HAP-1 (cell line): ENCODE data around the gene CALCOCO1.

Experiments
- DNase-seq, 2 experiments: peaks; one replicate each; pipeline ENCODE4 v3.0.0-alpha.2; 2016 to 2020; ENCODE audit warnings: low spot score in 2 of 2
- H3K27me3 ChIP-seq: fragments of 250-450 bp; sonication (Bioruptor Pico); 2 replicates; pipeline ENCODE4 v1.5.1; 2020; ENCODE audit warnings: low read depth, mild to moderate bottlenecking, moderate library complexity
- H3K36me3 ChIP-seq: fragments of 250-450 bp; sonication (Bioruptor Pico); replicated peaks from 2 replicates; pipeline ENCODE4 v1.5.1; 2020; ENCODE audit warnings: mild to moderate bottlenecking
- H3K4me1 ChIP-seq: fragments of 250-450 bp; sonication (Bioruptor Pico); 2 replicates; pipeline ENCODE4 v1.5.1; 2020; ENCODE audit warnings: mild to moderate bottlenecking
- H3K4me3 ChIP-seq: fragments of 250-450 bp; sonication (Bioruptor Pico); 2 replicates; pipeline ENCODE4 v1.5.1; 2020; ENCODE audit warnings: mild to moderate bottlenecking, moderate library complexity
- H3K9me3 ChIP-seq: fragments of 250-450 bp; sonication (Bioruptor Pico); 2 replicates; pipeline ENCODE4 v1.5.1; 2020; ENCODE audit warnings: mild to moderate bottlenecking, moderate library complexity
- in situ Hi-C: fragments of 300-500 bp; cut with MboI; formaldehyde crosslinking; loops from 3 replicates; pipeline ENCODE4 v1.14.3; 2020; ENCODE audit warnings: low sequenced_read_pairs, inconsistent platforms, mixed read lengths

The CALCOCO1 gene

DNA sequence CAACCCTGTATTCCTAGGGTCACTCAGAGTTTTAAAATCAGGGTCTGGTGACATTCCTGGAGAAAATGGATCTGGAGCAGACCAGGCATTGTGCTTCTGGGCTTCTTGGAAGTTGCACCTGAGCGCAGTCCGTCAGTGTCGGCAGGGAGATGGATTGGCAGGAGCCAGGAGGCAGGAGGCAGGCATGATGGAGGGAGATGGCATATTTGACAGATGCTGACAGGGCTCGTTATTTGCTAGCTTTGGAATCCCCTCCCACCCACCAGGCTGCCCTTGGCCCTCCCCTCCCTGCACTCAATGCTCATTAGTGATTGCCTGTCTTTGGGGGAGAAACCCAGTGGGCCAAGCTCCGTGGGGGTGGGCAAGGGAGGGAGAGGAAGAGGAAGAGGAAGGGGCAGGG lies 19.8 kb upstream of the CALCOCO1 start:
- no peaks in the 10 kb centered on the region for H3K36me3 ChIP-seq
- no peak for DNase-seq
- peaks cover 33% of the 10 kb centered on the region for H3K27me3 ChIP-seq
- H3K9me3 ChIP-seq = no peaks in the 10 kb centered on the region
- no peak overlapping the region for H3K4me3 ChIP-seq
- peaks cover 6% of the 10 kb centered on the region for H3K4me1 ChIP-seq
- in situ Hi-C loops = no loop called here

GRCh38 chr12:53746592-53747092 lies 19.4 kb upstream of the CALCOCO1 start:
- no peaks in the 10 kb centered on the region for H3K9me3 ChIP-seq
- in situ Hi-C loops = no loop called here
- H3K4me1 ChIP-seq = peaks cover 3% of the 10 kb centered on the region
- no peaks in the 10 kb centered on the region for H3K36me3 ChIP-seq
- H3K27me3 ChIP-seq = peaks cover 29% of the 10 kb centered on the region
- H3K4me3 ChIP-seq = no peak overlapping the region
- DNase-seq = peak; percentile 82 to 95

- Histone ChIP-seq H3K9me3 (no peaks in the 10 kb centered on the region), H3K27me3 (peaks cover 17% of the 10 kb centered on the region), H3K4me1 (no peaks in the 10 kb centered on the region; the same call in 1 of the 2 replicates), H3K4me3 (no peak overlapping the region), H3K36me3 (no peaks in the 10 kb centered on the region)
- in situ Hi-C loops = loop anchor here (5.0 kb wide), 1 partner anchor 42 kb away; no protein-coding TSS in a partner anchor
- no peak for DNase-seq
Measured at GRCh38 chr12:53744751-53745150, 17.5 kb upstream of the CALCOCO1 start.

- Histone ChIP-seq H3K4me3 (no peak overlapping the region), H3K4me1 (no peaks in the 10 kb centered on the region; the same call in 1 of the 2 replicates), H3K36me3 (no peaks in the 10 kb centered on the region), H3K27me3 (peaks cover 23% of the 10 kb centered on the region), H3K9me3 (no peaks in the 10 kb centered on the region)
- no peak for DNase-seq
- in situ Hi-C loops = loop anchor here (5.0 kb wide), 1 partner anchor 42 kb away; no protein-coding TSS in a partner anchor
Measured at GRCh38 chr12:53744130-53744441, 16.8 kb upstream of the CALCOCO1 start.

- H3K36me3 ChIP-seq = no peaks in the 10 kb centered on the region
- no peaks in the 10 kb centered on the region for H3K9me3 ChIP-seq
- in situ Hi-C loops = loop anchor here (5.0 kb wide), 1 partner anchor 41 kb away; no protein-coding TSS in a partner anchor
- peaks cover 26% of the 10 kb centered on the region for H3K27me3 ChIP-seq
- DNase-seq = peak; percentile 66 to 75
- H3K4me1 ChIP-seq = no peaks in the 10 kb centered on the region; the same call in 1 of the 2 replicates
- peak overlapping the region; percentile 1; the same call in 1 of the 2 replicates for H3K4me3 ChIP-seq
Measured at GRCh38 chr12:53743266-53744129, 16.2 kb upstream of the CALCOCO1 start.

DNA sequence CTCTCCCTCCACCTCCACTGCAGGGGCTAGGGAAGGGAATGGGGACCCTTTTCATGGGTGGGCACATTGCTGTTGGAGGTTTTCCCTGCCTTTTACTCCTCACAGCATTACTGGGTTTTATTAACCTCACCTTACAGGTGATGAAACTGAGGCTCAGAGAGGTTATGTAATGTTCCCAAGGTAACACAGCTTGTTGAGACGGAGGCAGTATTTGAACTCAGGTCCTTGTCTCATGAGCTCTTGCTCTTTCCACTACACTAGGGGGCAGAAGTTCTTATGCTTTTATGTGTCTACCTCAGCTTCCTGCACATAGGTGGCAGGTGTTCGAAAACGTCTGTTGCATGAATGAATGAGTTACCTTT lies 12.9 kb upstream of the CALCOCO1 start:
- H3K36me3 ChIP-seq = no peaks in the 10 kb centered on the region
- H3K4me3 ChIP-seq = no peak overlapping the region
- peaks cover 40% of the 10 kb centered on the region for H3K27me3 ChIP-seq
- in situ Hi-C loops = loop anchor here (5.0 kb wide), 1 partner anchor 38 kb away; no protein-coding TSS in a partner anchor
- DNase-seq = no peak
- no peaks in the 10 kb centered on the region; the same call in 1 of the 2 replicates for H3K4me1 ChIP-seq
- no peaks in the 10 kb centered on the region for H3K9me3 ChIP-seq

- Histone ChIP-seq H3K27me3 (peaks cover 37% of the 10 kb centered on the region), H3K36me3 (no peaks in the 10 kb centered on the region), H3K9me3 (no peaks in the 10 kb centered on the region), H3K4me3 (no peak overlapping the region), H3K4me1 (no peaks in the 10 kb centered on the region; the same call in 1 of the 2 replicates)
- in situ Hi-C loops = loop anchor here (5.0 kb wide), 1 partner anchor 37 kb away; no protein-coding TSS in a partner anchor
- DNase-seq = peak in 1 of 2 experiments; percentile 37
Measured at GRCh38 chr12:53739214-53740129, 12.2 kb upstream of the CALCOCO1 start.

DNA sequence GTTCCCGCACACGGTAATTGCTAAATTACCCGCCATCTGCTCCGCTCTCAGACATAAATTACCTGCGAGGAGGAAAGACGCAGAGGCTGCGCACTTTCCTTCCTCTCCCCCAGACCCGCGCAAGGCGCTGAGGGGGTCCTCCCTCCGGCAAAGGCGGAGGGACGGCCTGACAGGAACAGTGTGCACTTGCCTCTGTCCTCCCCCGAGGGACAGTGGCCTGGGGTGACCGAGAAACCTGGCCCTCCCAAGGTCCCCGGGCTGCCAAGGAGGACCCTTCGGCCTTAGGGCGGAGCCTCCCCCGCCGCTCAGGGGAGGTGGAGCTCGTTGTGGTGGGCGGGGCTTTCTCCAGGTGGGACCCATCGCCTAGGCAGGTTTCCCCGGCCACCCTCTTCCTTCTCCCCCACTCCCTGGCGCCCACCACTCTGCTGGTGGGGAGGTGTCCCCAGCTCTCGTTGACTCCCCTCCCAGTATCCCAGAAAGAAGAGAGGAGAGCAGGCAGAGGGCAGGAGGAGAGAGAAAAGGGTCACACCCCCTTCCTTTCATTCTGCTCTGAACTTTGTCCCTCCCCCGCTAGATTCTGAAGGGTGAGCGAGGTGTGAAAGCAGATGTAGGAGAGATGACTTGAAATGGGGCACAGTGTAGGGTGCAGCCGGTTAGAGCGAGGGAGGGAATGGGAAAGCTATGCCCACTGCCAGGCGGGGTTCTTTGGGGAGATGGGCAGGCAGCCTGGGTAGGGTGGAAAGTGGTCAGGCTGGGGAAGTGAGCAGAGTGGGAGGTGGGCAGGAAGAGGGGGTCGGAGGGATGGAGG lies 11.4 kb upstream of the CALCOCO1 start:
- in situ Hi-C loops = no loop called here
- DNase-seq = peak in 1 of 2 experiments; percentile 41
- Histone ChIP-seq H3K9me3 (no peaks in the 10 kb centered on the region), H3K27me3 (peaks cover 33% of the 10 kb centered on the region), H3K36me3 (no peaks in the 10 kb centered on the region), H3K4me1 (no peaks in the 10 kb centered on the region; the same call in none of the 2 replicates), H3K4me3 (no peak overlapping the region)

- H3K27me3 ChIP-seq = peaks cover 35% of the 10 kb centered on the region
- H3K4me1 ChIP-seq = peaks cover 4% of the 10 kb centered on the region
- DNase-seq = no peak
- H3K36me3 ChIP-seq = no peaks in the 10 kb centered on the region
- in situ Hi-C loops = no loop called here
- no peak overlapping the region for H3K4me3 ChIP-seq
- no peaks in the 10 kb centered on the region for H3K9me3 ChIP-seq
Measured at GRCh38 chr12:53737951-53738405, 10.7 kb upstream of the CALCOCO1 start.

DNA sequence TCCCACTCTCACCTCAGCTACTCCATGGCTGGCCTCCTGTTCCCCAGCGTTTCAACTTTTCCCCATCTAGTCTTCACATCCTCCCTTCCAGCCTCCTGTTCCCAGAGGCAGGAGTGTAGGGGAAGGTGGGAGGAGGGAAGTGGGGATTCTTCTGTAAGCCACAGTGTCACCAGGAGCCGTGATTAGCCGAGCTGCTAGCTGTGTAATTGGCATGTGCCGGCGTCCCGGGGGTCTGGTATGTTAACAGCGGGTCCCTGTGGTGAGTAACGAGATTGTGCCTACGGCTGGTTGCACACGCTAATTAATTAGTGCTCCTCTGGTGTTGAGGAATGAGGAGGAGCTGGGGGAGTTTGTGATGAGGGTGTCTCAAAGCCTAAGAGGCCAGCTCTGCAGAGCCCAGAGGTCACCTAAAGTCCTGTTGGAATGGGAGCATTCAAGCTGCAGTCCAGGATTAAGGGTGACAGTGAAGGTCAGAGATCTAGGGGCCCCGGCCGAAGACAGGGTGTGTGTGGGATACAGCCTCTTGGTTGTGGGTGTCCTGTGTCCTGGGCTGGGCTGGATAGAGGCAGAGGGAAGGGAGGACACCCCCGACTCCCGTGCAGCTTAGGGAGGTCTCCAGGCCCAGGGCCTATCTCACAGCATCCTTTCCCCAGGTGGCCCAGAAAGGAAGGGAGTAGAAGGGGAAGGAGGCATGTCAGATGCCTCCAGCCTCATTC lies 10.0 kb upstream of the CALCOCO1 start:
- H3K4me3 ChIP-seq = no peak overlapping the region
- no peaks in the 10 kb centered on the region for H3K9me3 ChIP-seq
- no peak for DNase-seq
- H3K4me1 ChIP-seq = peaks cover 4% of the 10 kb centered on the region
- no peaks in the 10 kb centered on the region for H3K36me3 ChIP-seq
- in situ Hi-C loops = no loop called here
- peaks cover 39% of the 10 kb centered on the region for H3K27me3 ChIP-seq

DNA sequence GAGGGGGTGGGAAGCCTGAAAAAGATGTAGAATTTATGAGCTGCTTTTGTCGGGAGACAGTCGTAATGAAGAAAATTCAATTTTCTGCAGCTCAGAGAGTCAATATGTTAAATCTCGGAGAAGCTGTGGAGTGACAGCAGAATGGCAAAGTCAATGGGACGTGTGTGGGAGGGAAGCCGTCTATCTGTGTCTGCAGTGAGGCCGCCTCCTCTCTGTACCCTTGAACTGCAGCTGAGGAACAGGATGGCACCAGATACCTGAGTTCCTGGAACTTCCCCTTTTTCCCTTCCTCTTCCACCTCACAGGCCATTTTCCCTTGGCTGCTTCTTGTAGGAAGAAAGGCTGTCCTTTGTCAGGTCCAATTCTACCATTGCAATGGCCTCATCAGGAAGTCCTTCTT lies 9.3 kb upstream of the CALCOCO1 start:
- in situ Hi-C loops = no loop called here
- Histone ChIP-seq H3K36me3 (no peaks in the 10 kb centered on the region), H3K4me1 (peaks cover 4% of the 10 kb centered on the region), H3K9me3 (no peaks in the 10 kb centered on the region), H3K27me3 (peaks cover 39% of the 10 kb centered on the region), H3K4me3 (no peak overlapping the region)
- DNase-seq = no peak

GRCh38 chr12:53735556-53735955 lies 8.3 kb upstream of the CALCOCO1 start:
- Histone ChIP-seq H3K9me3 (no peaks in the 10 kb centered on the region), H3K4me1 (peaks cover 4% of the 10 kb centered on the region), H3K36me3 (no peaks in the 10 kb centered on the region), H3K27me3 (peaks cover 39% of the 10 kb centered on the region), H3K4me3 (no peak overlapping the region)
- DNase-seq = no peak
- in situ Hi-C loops = no loop called here
